Neural crest cell (in vitro differentiated cells): Measurements from ENCODE around the gene TAF11L6. TPM values are rescaled to one million over a fixed set of nuclear protein-coding genes. Genes with fewer than 3 reads are reported as not detected.
"Not testable (repeated sequence)": the region's sequence is repeated elsewhere in the genome, so short reads cannot be mapped to it uniquely, and the experiment has no call there.

Experiments used
- DNase-seq: peaks from one replicate; pipeline ENCODE4 v3.0.0; 2021; ENCODE audit warnings: low read depth, mixed read lengths, low spot score
- H3K27ac Mint-ChIP-seq: one replicate; pipeline ENCODE4 v1.8.0; 2021; ENCODE audit warnings: mild to moderate bottlenecking, mixed read lengths; ENCODE audit not compliant: unreplicated experiment
- H3K27me3 Mint-ChIP-seq: 2 replicates; pipeline ENCODE4 v1.8.0; 2021; ENCODE audit warnings: low read depth, mild to moderate bottlenecking, mixed read lengths
- H3K36me3 Mint-ChIP-seq: 2 replicates; pipeline ENCODE4 v1.8.0; 2021; ENCODE audit warnings: low read depth, mild to moderate bottlenecking, mixed read lengths
- H3K4me1 Mint-ChIP-seq: 2 replicates; pipeline ENCODE4 v1.8.0; 2021; ENCODE audit warnings: mixed read lengths
- H3K4me3 Mint-ChIP-seq: one replicate; pipeline ENCODE4 v1.8.0; 2021; ENCODE audit warnings: mild to moderate bottlenecking, mixed read lengths
- H3K9me3 Mint-ChIP-seq: 2 replicates; pipeline ENCODE4 v1.8.0; 2021; ENCODE audit warnings: mixed read lengths
- CTCF ChIP-seq: fragments of 200-600 bp; sonication (generic); conservative IDR thresholded peaks from 2 replicates; pipeline ENCODE4 v1.5.0; 2021; ENCODE audit warnings: antibody characterized with exemption, mild to moderate bottlenecking
- long read RNA-seq: library from polyadenylated mRNA; unstranded; transcript quantifications from one replicate; pipeline ENCODE4 v2.0.0, GENCODE V29; 2020
- total RNA-seq: library from RNA; stranded (reverse); gene quantifications from 2 replicates; pipeline ENCODE4 v1.2.1, GENCODE V29; 2021

TAF11L6 gene
- not detected in 2 replicates for total RNA-seq
- long read RNA-seq = 0 reads

GRCh38 chr5:17528369-17528768 lies at the start of gene TAF11L6:
Gene TAF11L6 (plus strand): TSS chr5:17528669.
- H3K4me1 Mint-ChIP-seq, H3K9me3 Mint-ChIP-seq, H3K36me3 Mint-ChIP-seq, H3K4me3 Mint-ChIP-seq, DNase-seq, H3K27ac Mint-ChIP-seq, H3K27me3 Mint-ChIP-seq: not testable (repeated sequence)

GRCh38 chr5:17481378-17481777 lies 47.1 kb upstream of the TAF11L6 start:
- Mint-ChIP-seq H3K27ac (no peak overlapping the region), H3K36me3 (no peaks in the 10 kb centered on the region), H3K4me3 (no peak overlapping the region)

GRCh38 chr5:17482790-17483189 lies 45.7 kb upstream of the TAF11L6 start:
- DNase-seq = no peak
- TF ChIP-seq CTCF = no peak
- no peaks in the 10 kb centered on the region for H3K27me3 Mint-ChIP-seq
- no peak overlapping the region for H3K4me3 Mint-ChIP-seq
- no peaks in the 10 kb centered on the region for H3K36me3 Mint-ChIP-seq
- no peaks in the 10 kb centered on the region for H3K4me1 Mint-ChIP-seq
- no peak overlapping the region for H3K27ac Mint-ChIP-seq
- no peaks in the 10 kb centered on the region for H3K9me3 Mint-ChIP-seq

More at GRCh38 chr5:17481378-17481777, 47.1 kb upstream of the TAF11L6 start:
- no peaks in the 10 kb centered on the region for H3K4me1 Mint-ChIP-seq
- H3K9me3 Mint-ChIP-seq = no peaks in the 10 kb centered on the region
- TF ChIP-seq CTCF = no peak
- DNase-seq = no peak
- H3K27me3 Mint-ChIP-seq = no peaks in the 10 kb centered on the region

- H3K4me3 Mint-ChIP-seq, H3K36me3 Mint-ChIP-seq, H3K4me1 Mint-ChIP-seq, H3K27ac Mint-ChIP-seq, H3K27me3 Mint-ChIP-seq, DNase-seq, H3K9me3 Mint-ChIP-seq: not testable (repeated sequence)
Measured at GRCh38 chr5:17486464-17487173, 41.9 kb upstream of the TAF11L6 start.

GRCh38 chr5:17487174-17487512 lies 41.3 kb upstream of the TAF11L6 start:
- TF ChIP-seq CTCF = no peak
- Mint-ChIP-seq H3K9me3 (no peaks in the 10 kb centered on the region), H3K4me1 (no peaks in the 10 kb centered on the region), H3K4me3 (no peak overlapping the region), H3K27ac (no peak overlapping the region), H3K27me3 (no peaks in the 10 kb centered on the region), H3K36me3 (no peaks in the 10 kb centered on the region)
- no peak for DNase-seq

GRCh38 chr5:17491257-17491656 lies 37.2 kb upstream of the TAF11L6 start:
- H3K27ac Mint-ChIP-seq, H3K36me3 Mint-ChIP-seq, H3K27me3 Mint-ChIP-seq, H3K4me3 Mint-ChIP-seq, H3K4me1 Mint-ChIP-seq, H3K9me3 Mint-ChIP-seq, DNase-seq: not testable (repeated sequence)

- no peak for DNase-seq
- H3K27me3 Mint-ChIP-seq = no peaks in the 10 kb centered on the region
- H3K27ac Mint-ChIP-seq = no peak overlapping the region
- H3K36me3 Mint-ChIP-seq = no peaks in the 10 kb centered on the region
- no peak overlapping the region for H3K4me3 Mint-ChIP-seq
- H3K9me3 Mint-ChIP-seq = peaks cover 4% of the 10 kb centered on the region
- no peak for TF ChIP-seq CTCF
- no peaks in the 10 kb centered on the region for H3K4me1 Mint-ChIP-seq
Measured at GRCh38 chr5:17492770-17493169, 35.7 kb upstream of the TAF11L6 start.
